Activated T-cell treated with anti-CD3 and anti-CD28 coated beads, Interleukin-2, amount 50 U/mL, for 4 hours (primary cell): Measurements from ENCODE around the gene ADGRA1. TPM values are rescaled to one million over a fixed set of nuclear protein-coding genes. Genes with fewer than 3 reads are reported as not detected.
"Not testable (repeated sequence)": the region's sequence is repeated elsewhere in the genome, so short reads cannot be mapped to it uniquely, and the experiment has no call there.

ENCODE experiments used
- ATAC-seq, 2 donors: fragments of 200-7000 bp; cut with Tn5 transposase; one replicate each; pipeline ENCODE4 v1.10.0; 2021
- DNase-seq: peaks from one replicate; pipeline ENCODE4 v3.0.0-alpha.2; 2020
- H3K27me3 Mint-ChIP-seq: one replicate; pipeline ENCODE4 v1.8.0; 2021; ENCODE audit warnings: low read depth, mixed read lengths
- H3K36me3 Mint-ChIP-seq: one replicate; pipeline ENCODE4 v1.8.0; 2022; ENCODE audit warnings: mixed read lengths; ENCODE audit not compliant: insufficient read depth
- H3K4me1 Mint-ChIP-seq: one replicate; pipeline ENCODE4 v1.8.0; 2021; ENCODE audit warnings: low read depth, mixed read lengths
- H3K4me3 Mint-ChIP-seq: one replicate; pipeline ENCODE4 v1.8.0; 2021; ENCODE audit warnings: mild to moderate bottlenecking, moderate library complexity, mixed read lengths
- H3K9me3 Mint-ChIP-seq: one replicate; pipeline ENCODE4 v1.8.0; 2021; ENCODE audit warnings: mixed read lengths
- total RNA-seq, 3 donors: library from RNA; stranded (reverse); gene quantifications; one replicate each; pipeline ENCODE4 v1.2.1, GENCODE V29; 2021

The ADGRA1 gene
- total RNA-seq, 3 donors from 2014 or later, result not detected

GRCh38 chr10:133174689-133175263 is 87.1 kb downstream of the ADGRA1 start:
- Mint-ChIP-seq H3K4me1 (no peaks in the 10 kb centered on the region), H3K9me3 (no peaks in the 10 kb centered on the region), H3K27me3 (peaks cover 14% of the 10 kb centered on the region), H3K4me3 (no peak overlapping the region), H3K36me3 (no peaks in the 10 kb centered on the region)
- no peak for ATAC-seq
- no peak for DNase-seq

GRCh38 chr10:133175624-133176023 is 87.9 kb downstream of the ADGRA1 start:
- not testable (repeated sequence) for ATAC-seq, DNase-seq, H3K9me3 Mint-ChIP-seq, H3K4me3 Mint-ChIP-seq, H3K36me3 Mint-ChIP-seq, H3K4me1 Mint-ChIP-seq
- peaks cover 14% of the 10 kb centered on the region for H3K27me3 Mint-ChIP-seq

GRCh38 chr10:133176546-133176945 is 88.8 kb downstream of the ADGRA1 start:
- Mint-ChIP-seq H3K4me1 (no peaks in the 10 kb centered on the region), H3K27me3 (peaks cover 15% of the 10 kb centered on the region), H3K36me3 (no peaks in the 10 kb centered on the region), H3K9me3 (no peaks in the 10 kb centered on the region), H3K4me3 (no peak overlapping the region)
- DNase-seq (no peak), ATAC-seq (no peak)

GRCh38 chr10:133177380-133178157 is 89.8 kb downstream of the ADGRA1 start:
- Mint-ChIP-seq H3K36me3 (no peaks in the 10 kb centered on the region), H3K4me3 (no peak overlapping the region)
- ATAC-seq, result no peak

GRCh38 chr10:133178357-133179127 is 90.8 kb downstream of the ADGRA1 start:
- no peak for ATAC-seq
- Mint-ChIP-seq H3K36me3 (no peaks in the 10 kb centered on the region), H3K4me3 (no peak overlapping the region), H3K4me1 (no peaks in the 10 kb centered on the region), H3K9me3 (no peaks in the 10 kb centered on the region), H3K27me3 (peaks cover 11% of the 10 kb centered on the region)
- no peak for DNase-seq

More at GRCh38 chr10:133177380-133178157, 89.8 kb downstream of the ADGRA1 start:
- Mint-ChIP-seq H3K27me3 (peaks cover 16% of the 10 kb centered on the region), H3K4me1 (no peaks in the 10 kb centered on the region), H3K9me3 (no peaks in the 10 kb centered on the region)
- no peak for DNase-seq

- ATAC-seq (no peak), DNase-seq (no peak)
- Mint-ChIP-seq H3K36me3 (no peaks in the 10 kb centered on the region), H3K9me3 (no peaks in the 10 kb centered on the region), H3K27me3 (peaks cover 7% of the 10 kb centered on the region), H3K4me1 (no peaks in the 10 kb centered on the region), H3K4me3 (no peak overlapping the region)
These were observed 91.4 kb downstream of the ADGRA1 start for GRCh38 chr10:133179128-133179520.

GRCh38 chr10:133179651-133180050 is 91.9 kb downstream of the ADGRA1 start:
- DNase-seq, result no peak
- Mint-ChIP-seq H3K4me3 (no peak overlapping the region), H3K36me3 (no peaks in the 10 kb centered on the region), H3K4me1 (no peaks in the 10 kb centered on the region), H3K9me3 (no peaks in the 10 kb centered on the region), H3K27me3 (peaks cover 7% of the 10 kb centered on the region)
- ATAC-seq, result no peak

GRCh38 chr10:133180192-133180964 is 92.7 kb downstream of the ADGRA1 start:
- Mint-ChIP-seq H3K4me3 (no peak overlapping the region), H3K36me3 (no peaks in the 10 kb centered on the region), H3K27me3 (peaks cover 5% of the 10 kb centered on the region), H3K9me3 (no peaks in the 10 kb centered on the region), H3K4me1 (no peaks in the 10 kb centered on the region)
- no peak for ATAC-seq
- no peak for DNase-seq

GRCh38 chr10:133180965-133181639 is 93.4 kb downstream of the ADGRA1 start:
- Mint-ChIP-seq H3K4me1 (no peaks in the 10 kb centered on the region), H3K27me3 (peaks cover 5% of the 10 kb centered on the region), H3K36me3 (no peaks in the 10 kb centered on the region), H3K4me3 (no peak overlapping the region), H3K9me3 (no peaks in the 10 kb centered on the region)
- ATAC-seq, result no peak
- no peak for DNase-seq

Other genes starting within 250 kb of the ADGRA1 start
- under 1 TPM; 0.22 to 0.53 (median 0.42) TPM for gene CFAP46, start 145.4 kb upstream of the ADGRA1 start, total RNA-seq
- gene KNDC1, start 72.3 kb downstream of the ADGRA1 start, total RNA-seq, result under 1 TPM in 1 of 3 donors, not detected in 2; 0.05 TPM
- gene UTF1, start 142.3 kb downstream of the ADGRA1 start, total RNA-seq, result under 1 TPM in 1 of 3 donors, not detected in 2; 0.25 TPM
- not detected for gene VENTX, start 149.9 kb downstream of the ADGRA1 start, total RNA-seq
- 10 to 100 TPM; 62.8 to 72.7 (median 70.7) TPM for gene ADAM8, start 188.9 kb downstream of the ADGRA1 start, total RNA-seq
- 10 to 100 TPM; 59.6 to 67.9 (median 62.6) TPM for gene TUBGCP2, start 220.9 kb downstream of the ADGRA1 start, total RNA-seq
- 100 to 1,000 TPM in 1 of 3 donors, 10 to 100 TPM in 2; 84.4 to 117 (median 97.3) TPM for gene ZNF511, start 221.0 kb downstream of the ADGRA1 start, total RNA-seq
- not detected for gene CALY, start 249.0 kb downstream of the ADGRA1 start, total RNA-seq